Effector memory CD4-positive, alpha-beta T cell (primary cell): ENCODE data around the gene WFIKKN1.

Source experiments
- DNase-seq, 3 donors: peaks; one replicate each; pipeline ENCODE4 v3.0.0-alpha.2; 2020
- H3K27ac ChIP-seq: 2 replicates; pipeline ENCODE4 v1.7.0; 2013; ENCODE audit warnings: mild to moderate bottlenecking, low read length, moderate library complexity; ENCODE audit not compliant: insufficient read depth, poor library complexity, severe bottlenecking
- H3K27me3 ChIP-seq: replicated peaks from 2 replicates; pipeline ENCODE4 v1.7.0; 2013; ENCODE audit warnings: mild to moderate bottlenecking, low read length; ENCODE audit not compliant: insufficient read depth, control insufficient read depth, poor library complexity, severe bottlenecking
- H3K36me3 ChIP-seq: 2 replicates; pipeline ENCODE4 v1.7.0; 2013; ENCODE audit warnings: mild to moderate bottlenecking, low read length, moderate library complexity; ENCODE audit not compliant: control insufficient read depth, insufficient read depth
- H3K4me1 ChIP-seq: 2 replicates; pipeline ENCODE4 v1.7.0; 2013; ENCODE audit warnings: low read length, mild to moderate bottlenecking; ENCODE audit not compliant: control insufficient read depth, insufficient read depth, poor library complexity, severe bottlenecking
- H3K4me3 ChIP-seq: 2 replicates; pipeline ENCODE4 v1.7.0; 2013; ENCODE audit warnings: low read length, low read depth, mild to moderate bottlenecking; ENCODE audit not compliant: insufficient read depth, poor library complexity, severe bottlenecking
- H3K9me3 ChIP-seq: 2 replicates; pipeline ENCODE4 v1.7.0; 2013; ENCODE audit warnings: mild to moderate bottlenecking, low read length, moderate library complexity; ENCODE audit not compliant: control insufficient read depth

Gene WFIKKN1

DNA sequence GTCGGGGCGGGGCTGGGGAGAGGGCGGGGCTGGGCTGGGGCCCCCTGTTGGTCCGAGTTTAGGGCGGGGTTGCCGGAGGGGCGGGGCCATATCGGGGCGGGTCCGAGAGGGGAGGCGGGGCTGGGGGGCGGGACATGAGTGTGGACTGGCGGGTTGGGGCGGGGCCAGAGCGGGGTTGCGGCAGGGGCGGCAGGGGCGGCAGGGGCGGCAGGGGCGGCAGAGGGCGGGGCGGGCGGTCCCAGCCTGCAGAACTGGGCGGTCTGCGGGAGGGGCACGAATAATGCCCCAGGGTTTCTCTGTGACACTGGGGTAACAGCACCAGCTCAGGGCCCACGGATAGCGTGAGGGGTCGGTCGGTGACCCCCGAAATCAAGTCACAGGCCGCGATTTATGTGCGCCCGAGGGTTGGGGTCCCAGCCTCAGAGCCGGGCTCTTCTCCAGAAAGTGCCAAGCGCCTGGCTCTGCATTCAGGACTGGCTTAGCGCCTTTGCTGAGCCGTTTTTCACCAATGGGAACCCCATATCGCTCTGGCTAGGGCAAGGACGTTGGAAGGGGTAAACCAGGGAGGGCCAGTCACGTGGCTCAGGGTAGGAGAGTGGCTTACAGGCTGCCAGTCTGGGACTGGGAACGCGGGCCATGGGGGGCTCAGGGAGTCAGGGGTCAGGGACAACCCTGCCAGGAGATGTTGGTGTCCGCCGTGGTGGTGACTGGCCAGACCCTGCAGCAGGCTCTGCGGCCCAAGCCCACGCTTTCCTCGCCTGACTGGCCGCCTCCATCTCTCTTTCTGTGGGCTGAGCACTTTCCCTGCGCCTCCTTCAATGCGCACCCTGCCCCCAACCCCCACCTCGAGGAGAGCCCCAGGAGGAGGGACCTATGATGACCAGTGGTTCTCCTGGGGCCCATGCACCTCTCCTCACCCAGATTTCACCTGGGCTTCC is 6.6 kb downstream of the WFIKKN1 start:
- peak; percentile 80 to 85 (median 83) for DNase-seq
- H3K4me3 ChIP-seq, result peak overlapping the region; percentile 96
- peak overlapping the region; percentile 83 for H3K27ac ChIP-seq
- no peaks in the 10 kb centered on the region for H3K9me3 ChIP-seq
- peaks cover 21% of the 10 kb centered on the region for H3K4me1 ChIP-seq
- no peaks in the 10 kb centered on the region for H3K27me3 ChIP-seq
- H3K36me3 ChIP-seq, result no peaks in the 10 kb centered on the region

DNA sequence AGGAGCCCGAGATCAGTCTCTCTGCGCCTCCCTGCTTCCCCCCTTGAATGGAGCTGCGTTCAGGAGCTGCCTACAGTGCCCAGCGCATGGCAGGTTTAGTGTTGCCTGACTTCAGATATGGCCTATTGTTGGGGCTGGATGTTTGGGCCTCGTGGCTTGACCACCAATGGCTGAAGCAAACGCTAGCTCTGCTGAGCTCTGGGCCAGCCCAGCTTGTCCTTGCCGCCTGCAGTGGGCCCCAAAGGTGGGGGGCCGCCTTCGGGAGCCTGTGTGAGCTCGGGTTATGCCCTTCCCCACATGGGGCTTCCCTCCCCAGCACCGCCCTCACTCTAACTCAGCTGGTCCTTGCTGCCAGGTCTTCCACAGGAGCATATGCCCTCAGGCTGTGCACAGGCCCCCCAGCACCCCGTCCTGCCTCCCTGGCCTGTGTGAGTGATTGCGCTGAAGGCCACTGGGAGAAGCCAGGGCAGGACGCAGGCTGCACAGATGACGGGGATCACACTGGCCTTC is 7.3 kb downstream of the WFIKKN1 start:
- Histone ChIP-seq H3K4me1 (peaks cover 24% of the 10 kb centered on the region), H3K4me3 (no peak overlapping the region), H3K36me3 (no peaks in the 10 kb centered on the region), H3K27me3 (no peaks in the 10 kb centered on the region), H3K9me3 (no peaks in the 10 kb centered on the region), H3K27ac (no peak overlapping the region)
- no peak for DNase-seq

DNA sequence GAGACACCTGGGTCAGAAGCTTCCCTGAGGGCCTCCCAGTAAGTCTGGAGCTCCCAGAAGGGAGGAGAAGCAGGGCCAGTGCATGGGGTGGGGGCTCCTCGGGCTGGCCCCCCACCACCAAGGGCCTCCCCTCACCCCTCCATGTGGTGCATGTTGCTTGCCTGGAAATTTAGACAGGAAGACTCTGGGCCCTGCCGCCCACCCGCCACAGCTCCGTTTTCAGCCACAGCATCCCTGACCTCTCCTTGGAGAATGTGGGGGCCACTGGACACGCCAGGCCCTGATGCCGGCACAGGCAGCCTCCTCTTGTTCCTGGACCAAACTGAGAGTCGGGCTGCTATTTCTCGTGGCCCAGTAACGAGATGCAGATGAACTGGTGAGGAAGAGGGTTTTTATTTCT is 8.1 kb downstream of the WFIKKN1 start:
- Histone ChIP-seq H3K27me3 (no peaks in the 10 kb centered on the region), H3K36me3 (no peaks in the 10 kb centered on the region), H3K27ac (no peak overlapping the region), H3K4me3 (no peak overlapping the region), H3K9me3 (no peaks in the 10 kb centered on the region), H3K4me1 (peaks cover 24% of the 10 kb centered on the region)
- no peak for DNase-seq

GRCh38 chr16:640614-641013 is 9.8 kb downstream of the WFIKKN1 start:
- Histone ChIP-seq H3K4me1 (peaks cover 17% of the 10 kb centered on the region), H3K36me3 (no peaks in the 10 kb centered on the region), H3K4me3 (no peak overlapping the region), H3K27ac (no peak overlapping the region), H3K27me3 (no peaks in the 10 kb centered on the region), H3K9me3 (no peaks in the 10 kb centered on the region)
- no peak for DNase-seq

DNA sequence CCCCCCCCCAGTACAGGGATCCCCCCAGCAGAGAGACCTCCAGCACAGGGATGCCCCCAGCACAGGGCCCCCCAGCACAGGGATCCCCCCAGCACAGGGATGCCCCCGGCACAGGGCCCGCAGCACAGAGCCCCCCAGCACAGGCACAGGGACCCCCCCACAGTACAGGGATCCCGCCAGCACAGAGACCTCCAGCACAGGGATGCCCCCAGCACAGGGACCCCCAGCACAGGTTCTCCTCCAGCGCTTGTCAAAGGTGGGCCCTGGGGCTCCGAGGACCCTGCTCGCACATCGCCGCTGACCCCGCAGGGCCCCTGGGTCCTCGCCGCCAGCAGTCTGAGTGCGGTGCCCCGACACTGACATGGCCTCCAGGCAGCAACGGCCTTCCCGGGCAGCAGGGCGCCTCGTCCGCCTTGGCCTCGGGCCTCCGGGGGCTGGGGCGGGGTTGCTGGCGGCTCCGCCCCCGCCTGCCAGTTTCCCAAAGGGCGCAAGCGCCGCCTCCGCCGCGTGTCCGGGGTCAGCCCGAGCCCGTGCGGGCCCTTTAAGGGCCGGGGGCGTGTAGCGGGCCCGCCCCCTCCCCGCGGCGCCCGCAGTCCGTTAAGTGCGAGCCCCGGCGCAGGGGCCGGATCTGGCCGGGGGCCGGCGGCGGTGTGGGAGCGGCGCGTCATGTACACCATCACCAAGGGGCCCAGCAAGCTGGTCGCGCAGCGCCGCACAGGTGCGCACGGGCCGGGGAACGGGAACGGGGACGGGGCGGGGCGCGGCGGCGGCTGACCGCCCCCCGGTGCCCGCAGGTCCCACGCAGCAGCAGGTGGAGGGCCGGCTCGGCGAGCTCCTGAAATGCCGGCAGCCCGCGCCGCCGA is 10.8 kb downstream of the WFIKKN1 start, which contains the start of gene MCRIP2:
Gene MCRIP2 (plus strand): TSS at position 503 of the 863 bp plus-strand sequence. CDS start 164 bp downstream, at position 667.
- Histone ChIP-seq H3K4me1 (peaks cover 12% of the 10 kb centered on the region), H3K27ac (peak within 1 kb of the TSS; percentile 42), H3K9me3 (no peaks in the 10 kb centered on the region), H3K27me3 (no peaks in the 10 kb centered on the region), H3K4me3 (peak within 1 kb of the TSS; percentile 78), H3K36me3 (no peaks in the 10 kb centered on the region)
- DNase-seq, result peak; percentile 32 to 53 (median 38)

GRCh38 chr16:642189-643049 is 11.6 kb downstream of the WFIKKN1 start:
- H3K9me3 ChIP-seq, result no peaks in the 10 kb centered on the region
- H3K4me3 ChIP-seq, result peak overlapping the region; percentile 78
- no peaks in the 10 kb centered on the region for H3K27me3 ChIP-seq
- DNase-seq, result no peak
- H3K36me3 ChIP-seq, result no peaks in the 10 kb centered on the region
- H3K4me1 ChIP-seq, result peaks cover 12% of the 10 kb centered on the region
- peak overlapping the region; percentile 18 for H3K27ac ChIP-seq

GRCh38 chr16:643050-643368 is 12.2 kb downstream of the WFIKKN1 start:
- Histone ChIP-seq H3K27ac (no peak overlapping the region), H3K36me3 (no peaks in the 10 kb centered on the region), H3K4me1 (peaks cover 17% of the 10 kb centered on the region), H3K9me3 (no peaks in the 10 kb centered on the region), H3K4me3 (no peak overlapping the region), H3K27me3 (no peaks in the 10 kb centered on the region)
- no peak for DNase-seq

GRCh38 chr16:644556-644955 is 13.8 kb downstream of the WFIKKN1 start:
- Histone ChIP-seq H3K4me3 (no peak overlapping the region), H3K27ac (no peak overlapping the region), H3K4me1 (peaks cover 27% of the 10 kb centered on the region), H3K36me3 (no peaks in the 10 kb centered on the region), H3K9me3 (no peaks in the 10 kb centered on the region), H3K27me3 (no peaks in the 10 kb centered on the region)
- DNase-seq, result no peak

DNA sequence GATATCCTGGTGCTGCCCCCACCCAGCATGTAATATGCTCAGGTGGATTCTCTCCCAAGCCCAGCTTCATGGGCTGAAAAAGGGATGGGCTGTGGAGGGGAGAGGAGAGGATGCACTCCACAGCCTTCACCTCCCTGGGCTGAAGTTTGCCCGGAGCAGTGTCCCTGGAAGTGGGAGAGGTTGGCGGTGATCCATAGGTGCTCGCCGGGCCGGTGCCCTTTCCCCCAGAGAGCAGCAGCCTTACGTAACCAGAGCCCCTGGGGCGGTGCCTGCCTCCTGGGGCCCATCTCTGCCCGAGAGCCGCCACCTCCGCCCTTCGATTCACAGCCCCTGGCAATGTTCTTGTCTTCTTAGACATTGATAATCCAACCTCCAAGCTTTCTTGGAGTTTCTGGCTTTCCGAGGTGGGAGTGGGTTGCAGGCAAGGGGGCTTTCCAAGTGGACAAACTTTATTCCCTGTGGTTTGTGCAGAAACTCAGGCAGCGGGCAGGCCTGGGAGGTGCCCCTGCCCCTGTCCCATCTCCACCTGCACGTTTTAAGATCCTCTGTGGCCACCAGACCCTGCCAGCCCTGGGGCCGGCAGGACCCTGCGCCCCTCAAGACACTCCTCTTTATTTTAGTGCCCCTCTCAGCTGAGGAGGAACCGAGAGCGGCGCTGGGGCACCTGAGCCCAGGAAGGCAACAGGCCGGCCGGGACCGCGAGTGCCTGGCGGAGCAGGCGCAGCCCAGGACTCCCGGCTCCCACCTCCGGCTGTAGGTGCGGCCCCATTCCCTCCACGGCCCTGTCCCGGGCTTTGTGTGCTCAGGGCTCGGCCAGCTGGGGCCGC is 15.3 kb downstream of the WFIKKN1 start:
- Histone ChIP-seq H3K27ac (no peak overlapping the region), H3K36me3 (no peaks in the 10 kb centered on the region), H3K27me3 (no peaks in the 10 kb centered on the region), H3K9me3 (no peaks in the 10 kb centered on the region), H3K4me1 (peaks cover 30% of the 10 kb centered on the region), H3K4me3 (no peak overlapping the region)
- no peak for DNase-seq
